Myocyte (in vitro differentiated cells): ENCODE results near the gene POR. TPM values are rescaled to one million over a fixed set of nuclear protein-coding genes. Genes with fewer than 3 reads are reported as not detected.

ENCODE experiments used
- DNase-seq: peaks from one replicate; pipeline ENCODE4 v3.0.0-alpha.2; 2012; ENCODE audit warnings: low read depth
- total RNA-seq: library from RNA; depleted of rRNA; stranded (reverse); fragments of >200 nt; gene quantifications from 2 replicates; pipeline ENCODE4 v1.2.3, GENCODE V29; 2014

The POR gene
- total RNA-seq, 1 donor from 2014 or later, result 262 TPM

DNA sequence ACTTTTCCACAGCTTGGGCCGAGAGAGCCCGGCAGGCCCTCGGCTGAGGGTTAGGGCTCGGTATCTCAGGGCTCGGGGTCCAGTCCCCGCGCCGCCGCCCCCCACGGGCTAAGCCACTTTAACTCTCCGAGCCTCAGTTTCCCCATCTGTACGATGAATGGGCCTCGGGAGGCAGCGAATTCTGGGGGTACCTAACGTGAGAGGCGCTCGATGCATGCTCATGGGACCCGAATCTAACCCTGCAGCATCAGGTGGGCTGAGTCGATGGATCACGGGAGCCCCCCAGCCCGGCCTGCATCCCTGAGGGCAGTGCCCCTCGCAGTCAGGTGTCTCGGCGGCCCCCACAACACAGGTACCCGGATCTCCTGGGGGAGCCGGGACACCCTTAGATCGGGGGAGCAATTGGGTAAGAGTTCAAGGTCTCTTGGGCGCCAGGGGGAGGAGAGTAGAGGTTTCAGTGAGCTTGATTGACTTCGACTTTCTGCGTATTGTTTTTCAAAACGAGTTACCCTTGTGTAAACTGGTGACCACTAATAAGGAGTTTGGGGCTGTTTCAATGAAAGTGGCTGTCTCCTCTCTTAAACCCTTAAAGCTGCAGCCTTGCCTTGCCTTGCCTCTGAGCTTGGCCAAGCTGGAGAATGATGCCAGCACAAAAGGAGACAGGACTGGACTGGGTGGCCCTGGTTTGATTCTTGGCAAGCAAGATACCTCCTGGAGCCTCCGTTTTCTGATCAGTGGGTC is 631 bp downstream of the POR start:
- DNase-seq, result peak; percentile 46

DNA sequence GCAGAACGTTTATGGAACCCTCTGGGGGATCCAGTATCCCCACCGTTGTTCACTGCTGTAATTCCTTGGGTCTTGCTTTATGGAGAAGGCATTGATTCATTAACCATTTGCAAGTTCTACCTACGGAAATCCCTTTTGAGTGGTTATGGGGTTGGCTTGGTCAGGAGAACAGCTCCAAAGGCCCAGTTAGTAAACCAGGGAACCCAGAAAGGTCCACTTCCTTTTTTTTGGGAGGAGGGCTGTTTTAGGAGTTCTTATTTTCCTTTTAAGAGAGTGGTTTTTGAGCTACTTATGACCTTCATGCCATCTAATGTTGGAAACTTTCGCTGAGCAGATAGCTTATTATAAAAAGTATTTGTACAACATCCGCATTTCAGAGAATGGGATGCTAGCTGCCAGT is 1.3 kb downstream of the POR start:
- DNase-seq, result no peak

DNA sequence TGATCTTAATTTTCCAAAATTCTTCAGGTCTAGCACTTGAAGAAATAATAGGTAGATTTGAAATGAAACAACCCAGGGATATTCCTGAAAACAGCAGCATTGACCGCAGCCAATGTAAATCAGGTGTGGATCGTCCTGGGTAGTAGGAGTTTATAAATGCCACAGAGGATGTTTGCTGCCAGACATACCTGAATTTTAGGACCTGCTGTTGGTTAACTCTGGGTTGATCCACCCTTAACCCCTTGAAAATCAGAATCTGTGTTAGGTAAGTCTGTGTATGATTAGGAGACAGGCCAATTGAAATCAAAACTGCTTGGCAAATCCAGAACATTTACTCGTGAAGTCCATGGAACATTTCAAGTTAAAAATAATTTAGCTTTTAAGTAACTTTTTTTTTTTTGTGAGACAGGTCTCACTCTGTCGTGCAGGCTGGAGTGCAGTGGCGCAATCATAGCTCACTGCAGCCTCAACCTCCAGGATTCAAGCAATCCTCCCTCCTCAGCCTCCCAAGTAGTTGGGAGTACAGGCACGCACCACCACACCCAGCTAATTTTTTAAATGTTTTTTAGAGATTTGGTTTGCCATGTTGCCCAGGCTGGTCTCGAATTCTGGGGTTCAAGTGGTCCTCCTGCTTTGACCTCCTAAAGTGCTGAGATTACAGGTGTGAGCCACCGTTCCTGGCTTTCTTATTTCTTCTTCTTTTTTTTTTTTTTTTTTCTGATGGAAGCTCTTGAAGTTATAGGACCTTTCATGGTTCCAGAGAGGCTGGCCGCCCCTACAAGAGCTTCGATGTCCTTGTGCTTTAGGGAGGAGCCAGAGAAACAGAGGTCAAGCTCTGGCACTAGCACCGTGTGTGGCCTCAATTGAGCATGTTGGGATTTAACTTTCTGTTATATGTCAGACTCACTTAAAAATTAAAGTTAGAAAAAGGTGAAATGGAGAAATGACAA is 2.0 kb downstream of the POR start:
- no peak for DNase-seq

DNA sequence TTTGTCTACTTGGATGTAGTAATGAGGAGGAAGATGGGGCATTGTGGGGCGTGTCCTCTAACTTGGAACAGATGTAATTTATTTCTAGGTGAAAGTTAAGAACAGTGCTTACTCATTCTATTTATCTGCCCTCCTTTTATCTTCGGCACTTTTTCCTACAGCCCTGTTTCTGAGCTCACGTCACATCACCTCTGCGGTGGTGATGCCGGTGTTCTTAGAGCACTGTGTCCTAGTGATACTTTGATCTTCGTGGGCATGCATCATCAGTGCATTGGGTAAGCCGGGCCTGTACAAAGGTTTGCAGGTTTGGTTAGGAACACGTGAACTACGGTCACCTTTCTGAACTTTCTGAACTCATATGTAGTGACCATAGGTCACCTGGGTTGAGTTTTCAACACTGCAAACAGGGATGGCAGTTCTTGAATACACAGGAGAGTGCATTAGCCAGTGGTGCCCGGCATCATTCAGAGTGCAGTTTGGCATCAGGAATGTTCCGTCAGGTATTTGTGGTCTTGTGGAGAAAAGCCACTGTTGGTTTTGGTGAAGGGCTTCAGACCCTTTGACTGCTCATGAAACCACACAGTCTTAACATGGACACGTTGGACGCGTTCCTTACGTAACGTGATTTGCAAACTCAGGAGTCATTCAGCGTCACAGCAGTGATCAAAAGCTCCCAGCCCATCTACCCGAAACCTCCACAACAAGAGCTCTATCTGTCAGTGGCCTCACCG is 5.6 kb downstream of the POR start:
- peak; percentile 23 for DNase-seq

DNA sequence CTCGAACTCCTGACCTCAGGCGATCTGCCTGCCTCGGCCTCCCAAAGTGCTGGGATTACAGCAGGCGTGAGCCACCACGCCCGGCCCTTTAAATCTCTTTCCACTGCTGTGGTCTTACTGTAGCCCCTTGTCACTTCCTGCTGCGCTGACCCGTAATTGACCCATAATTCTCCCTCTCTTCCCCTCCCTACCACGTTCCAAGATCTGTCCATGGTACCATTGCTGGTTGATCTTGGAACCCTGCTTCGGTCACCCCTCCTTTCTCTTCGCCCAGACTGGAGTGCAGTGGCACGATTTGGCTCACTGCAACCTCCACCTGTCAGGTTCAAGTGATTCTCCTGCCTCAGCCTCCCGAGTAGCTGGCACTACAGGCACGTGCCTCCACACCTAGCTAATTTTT is 6.5 kb downstream of the POR start:
- DNase-seq, result no peak

DNA sequence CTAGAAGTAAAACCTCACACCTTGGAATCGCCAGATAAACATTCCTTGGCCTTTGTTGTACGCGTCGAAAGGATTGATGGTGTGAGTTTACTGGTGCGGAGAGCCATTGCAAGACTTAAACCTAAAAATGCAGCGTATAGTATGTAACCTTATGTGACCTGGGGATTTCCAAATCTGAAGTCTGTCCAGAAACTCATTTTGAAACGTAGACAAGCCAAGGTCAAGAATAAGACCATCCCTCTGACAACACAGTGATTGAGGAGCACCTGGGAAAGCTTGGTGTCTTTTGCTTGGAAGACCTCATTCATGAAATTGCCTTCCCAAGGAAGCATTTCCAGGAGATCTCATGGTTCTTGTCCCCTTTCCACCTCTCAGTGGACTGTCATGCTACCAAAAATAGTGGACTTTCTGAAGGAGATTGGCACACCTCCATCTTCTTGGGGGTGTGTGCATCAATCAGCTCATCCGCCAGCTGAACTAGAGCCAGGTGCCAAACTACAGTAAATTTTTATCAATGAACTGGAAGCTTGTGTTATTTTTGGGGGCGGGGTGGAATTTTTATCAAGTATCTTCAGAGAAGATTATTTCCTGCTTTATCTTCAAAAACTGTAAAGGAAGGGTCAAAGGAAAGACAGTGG is 8.1 kb downstream of the POR start:
- peak; percentile 31 for DNase-seq

DNA sequence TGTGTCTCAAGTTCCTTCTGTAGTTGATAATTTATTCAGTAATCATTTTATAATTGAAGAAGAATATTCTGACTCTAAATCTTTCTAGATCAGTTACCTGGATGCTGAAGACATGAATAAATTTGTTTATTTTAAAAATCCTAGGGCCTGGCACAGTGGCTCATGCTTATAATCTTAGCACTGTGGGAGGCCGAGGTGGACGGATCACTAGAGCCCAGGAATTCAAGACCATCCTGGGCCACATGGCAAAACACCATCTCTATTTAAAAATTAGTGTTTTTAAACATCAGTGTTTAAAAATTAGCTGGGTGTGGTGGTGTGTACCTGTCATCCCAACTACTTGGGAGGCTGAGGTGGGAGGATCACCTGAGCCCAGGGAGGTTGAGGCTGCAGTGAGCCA is 9.3 kb downstream of the POR start:
- DNase-seq, result no peak

DNA sequence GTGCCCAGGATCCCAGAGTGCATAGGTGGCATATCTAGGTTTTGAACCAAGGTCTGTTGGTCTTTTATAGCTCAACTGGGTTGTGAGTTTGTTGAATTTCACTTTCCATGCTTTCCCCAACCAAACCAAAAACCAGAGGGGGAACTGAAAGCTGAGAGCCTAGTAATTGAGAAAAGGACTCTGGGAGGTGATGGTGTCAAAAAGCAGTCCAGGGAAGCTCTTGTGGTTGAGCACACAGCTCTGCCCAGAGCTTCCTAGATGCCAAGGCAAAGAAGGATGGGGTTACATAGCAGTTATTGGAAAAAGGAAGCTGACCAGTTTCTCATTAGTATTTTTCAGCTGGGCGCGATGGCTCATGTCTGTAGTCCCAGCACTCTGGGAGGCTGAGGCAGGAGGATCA is 9.9 kb downstream of the POR start:
- DNase-seq, result peak; percentile 15

DNA sequence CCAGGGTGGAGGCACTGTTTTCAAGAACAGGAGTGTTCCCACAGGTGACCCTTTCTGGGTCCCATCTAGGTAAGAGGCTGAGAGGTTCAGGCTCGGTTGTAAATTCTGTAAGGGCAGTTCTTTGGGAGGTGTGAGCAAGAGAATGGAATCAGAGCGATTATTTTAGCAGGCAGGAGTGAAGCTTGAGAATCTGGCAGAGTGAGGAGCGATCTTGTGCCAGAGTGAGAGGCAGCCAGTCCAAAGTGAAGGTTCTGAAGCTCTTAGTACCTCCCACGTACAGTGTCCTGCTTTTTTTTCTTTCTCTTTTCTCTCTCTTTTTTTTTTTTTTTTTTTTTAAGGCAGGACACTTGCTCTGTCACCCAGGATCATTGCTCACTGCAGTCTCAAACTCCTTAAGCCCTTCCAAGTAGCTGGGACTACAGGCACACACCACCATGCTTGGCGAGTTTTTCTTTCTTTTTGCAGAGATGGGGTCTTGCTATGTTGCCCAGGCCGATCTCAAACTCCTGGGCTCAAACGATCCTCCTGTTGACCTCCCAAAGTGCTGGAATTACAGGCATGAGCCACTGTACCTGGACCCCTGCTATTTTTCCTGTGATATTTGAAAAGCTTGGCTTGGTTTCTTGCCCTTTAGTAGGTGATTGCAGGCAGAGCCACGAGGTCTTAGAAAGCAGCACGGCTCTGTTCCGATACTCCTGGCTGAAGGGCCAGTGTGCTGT is 10.9 kb downstream of the POR start:
- no peak for DNase-seq

DNA sequence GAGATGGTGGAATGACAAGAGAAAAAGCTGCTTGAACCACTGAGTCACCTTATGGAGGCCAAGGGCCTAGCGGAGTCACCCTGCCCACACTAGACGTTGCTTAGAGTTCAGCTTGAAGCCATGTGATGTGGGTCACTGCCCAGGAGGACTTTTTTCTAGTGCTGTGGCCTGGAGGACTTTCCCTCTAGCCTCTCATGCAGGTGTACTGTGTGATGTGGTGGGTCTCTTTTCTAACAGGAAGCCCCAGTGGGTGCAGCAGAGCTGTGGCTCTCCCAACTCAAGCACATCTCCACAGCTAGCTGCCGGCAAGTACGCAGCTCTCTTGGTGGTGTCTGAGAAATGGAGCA is 13.6 kb downstream of the POR start:
- DNase-seq, result no peak

DNA sequence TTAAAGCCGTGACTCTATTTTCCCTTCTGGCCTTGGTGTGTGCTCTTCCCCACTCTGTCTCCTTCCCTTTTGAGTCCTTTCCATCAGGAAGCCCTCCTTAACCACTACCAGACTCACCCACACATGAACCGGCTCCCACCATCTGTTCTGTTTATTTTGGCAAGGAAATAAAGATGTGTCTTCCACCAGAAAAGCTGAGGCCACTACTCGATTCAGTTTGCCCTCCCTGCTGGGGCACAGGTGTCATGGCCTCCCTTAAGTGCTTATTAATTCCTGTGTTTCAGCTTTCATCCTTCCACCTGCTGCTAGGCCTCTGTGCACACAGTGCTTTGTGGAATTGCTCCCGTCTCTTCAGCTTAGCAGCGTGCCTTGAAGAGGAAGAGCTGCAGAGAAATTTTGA is 16.7 kb downstream of the POR start:
- peak; percentile 76 for DNase-seq

DNA sequence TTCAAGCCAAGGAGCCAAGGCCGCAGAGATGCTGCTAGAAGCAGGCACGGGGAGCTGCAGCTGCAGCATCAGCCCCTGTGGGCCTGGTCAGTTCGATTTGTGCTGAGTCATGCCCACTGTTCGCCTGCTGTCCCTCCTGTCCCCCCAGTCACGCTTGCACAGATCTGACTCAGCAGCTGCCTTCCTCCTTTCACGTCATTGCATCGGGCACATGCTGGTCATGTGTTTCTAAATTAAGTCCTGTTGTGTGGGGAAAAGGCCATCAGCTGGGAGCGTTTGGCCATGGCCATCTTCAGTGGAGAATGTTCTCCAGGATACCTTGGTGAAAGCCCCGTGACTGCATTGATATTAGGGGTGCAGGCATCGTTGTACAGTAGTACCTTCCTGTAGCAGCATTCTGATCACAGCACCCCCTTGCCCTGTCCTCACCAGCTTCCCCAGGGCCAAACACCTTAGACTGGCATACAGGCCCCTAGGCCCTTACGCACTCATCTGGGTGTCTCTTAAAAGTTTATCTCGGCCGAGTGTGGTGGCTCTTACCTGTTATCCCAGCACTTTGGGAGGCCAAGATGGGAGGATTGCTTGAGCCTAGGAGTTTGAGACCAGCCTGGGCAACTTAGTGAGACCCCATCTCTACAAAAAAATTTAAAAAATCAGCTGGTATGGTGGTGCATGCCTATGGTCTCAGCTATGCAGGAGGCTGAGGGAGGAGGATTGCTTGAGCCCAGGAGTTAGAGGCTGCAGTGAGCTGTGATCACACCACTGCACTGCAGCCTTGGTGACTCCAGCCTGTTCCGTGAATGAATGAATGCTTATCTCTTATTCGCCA is 23.2 kb downstream of the POR start:
- DNase-seq, result peak; percentile 99

DNA sequence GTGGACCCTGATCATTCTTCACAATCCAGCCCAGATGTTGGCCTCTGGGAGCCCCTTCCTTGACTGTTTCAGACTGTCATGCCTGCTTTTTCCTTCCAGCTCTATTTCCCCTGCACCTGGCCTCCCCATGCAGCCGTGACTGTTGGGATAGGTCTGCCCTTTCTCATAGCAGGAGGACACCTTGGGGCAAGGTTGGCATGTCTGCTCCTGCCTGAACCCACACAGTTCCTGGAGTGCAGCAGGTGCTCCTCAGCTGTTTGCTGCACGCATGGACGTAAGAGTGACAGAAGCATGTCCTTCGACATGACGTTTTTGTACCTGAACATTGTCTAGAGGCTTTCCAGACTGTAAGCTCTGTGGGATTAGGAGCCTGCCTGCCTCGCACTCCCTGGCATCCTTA is 24.0 kb downstream of the POR start:
- no peak for DNase-seq

DNA sequence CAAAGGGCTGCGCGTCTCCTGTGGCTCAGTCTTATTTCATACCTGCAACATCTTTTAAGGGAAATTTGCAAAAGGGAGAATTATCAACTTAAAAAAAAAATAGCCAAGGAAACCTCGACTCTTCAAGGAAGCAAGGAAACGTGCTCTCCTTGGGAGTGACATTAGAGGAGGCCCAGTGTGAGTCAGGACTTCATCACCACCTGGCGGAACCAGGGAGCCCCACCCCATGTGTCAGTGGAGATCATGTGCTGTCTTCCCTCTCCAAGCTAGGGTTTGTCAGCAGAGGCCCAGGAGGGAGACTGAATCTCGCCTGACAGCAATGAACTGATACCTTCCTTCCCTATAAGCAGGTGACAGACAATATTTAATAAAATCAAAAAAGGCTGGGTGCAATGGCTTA is 28.9 kb downstream of the POR start:
- peak; percentile 66 for DNase-seq

DNA sequence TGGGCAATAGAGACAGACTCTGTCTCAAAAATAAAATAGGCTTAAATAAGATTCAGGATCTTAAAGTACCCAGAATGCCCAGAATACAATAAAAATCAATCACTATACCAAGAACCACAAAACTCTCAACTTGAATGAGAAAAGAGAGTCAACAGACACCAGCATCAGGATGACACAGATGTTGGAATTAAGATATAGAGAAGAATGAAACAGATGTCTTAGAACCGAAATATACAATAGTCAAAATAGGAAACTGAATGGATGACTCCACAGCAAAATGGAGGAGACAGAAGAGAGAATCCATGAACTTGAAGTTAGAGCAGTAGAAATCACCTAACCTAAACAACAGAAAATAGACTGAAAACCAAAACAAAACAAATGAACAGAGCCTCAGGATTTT is 29.6 kb downstream of the POR start:
- no peak for DNase-seq

DNA sequence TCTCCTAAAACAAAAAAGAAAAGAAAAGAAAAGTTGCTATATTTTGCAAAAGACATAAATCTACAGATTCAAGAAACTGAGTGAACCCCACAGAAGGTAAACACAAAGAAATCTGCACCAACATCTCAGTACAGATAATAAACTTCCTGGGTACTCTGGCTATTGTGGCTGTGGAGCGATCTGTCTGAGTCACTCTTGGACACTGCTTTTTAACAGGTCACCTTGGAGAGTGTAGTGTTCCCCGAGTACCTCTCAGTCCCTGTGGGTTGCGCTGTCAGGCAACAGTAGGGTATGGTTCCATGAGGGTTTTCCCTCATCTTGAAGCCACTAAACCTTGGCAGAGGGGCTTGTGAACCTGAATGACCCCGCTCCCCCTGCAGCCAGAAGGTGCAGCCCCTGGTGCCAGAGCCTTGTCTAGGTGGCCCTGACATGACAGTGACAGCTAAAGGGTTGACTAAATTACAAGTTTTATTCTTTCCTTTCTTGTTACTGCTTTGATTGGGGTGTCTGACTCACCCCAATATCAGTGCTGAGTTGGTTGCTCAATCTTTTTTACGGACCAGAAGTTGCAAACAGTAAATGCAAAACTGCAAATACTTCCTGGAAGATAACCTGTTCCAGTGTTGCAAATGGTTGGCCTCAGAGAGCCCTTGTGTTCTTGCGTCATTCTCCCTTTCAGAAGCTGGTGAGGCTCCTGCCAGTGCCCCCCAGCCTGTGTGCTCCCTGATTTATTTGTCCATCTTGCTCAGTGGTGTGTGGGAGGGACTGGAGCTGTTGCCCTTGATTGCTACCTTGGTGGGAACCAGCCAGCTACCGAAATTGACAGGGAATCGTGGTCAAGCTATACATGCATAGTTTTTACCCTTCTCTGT is 30.6 kb downstream of the POR start:
- peak; percentile 43 for DNase-seq

DNA sequence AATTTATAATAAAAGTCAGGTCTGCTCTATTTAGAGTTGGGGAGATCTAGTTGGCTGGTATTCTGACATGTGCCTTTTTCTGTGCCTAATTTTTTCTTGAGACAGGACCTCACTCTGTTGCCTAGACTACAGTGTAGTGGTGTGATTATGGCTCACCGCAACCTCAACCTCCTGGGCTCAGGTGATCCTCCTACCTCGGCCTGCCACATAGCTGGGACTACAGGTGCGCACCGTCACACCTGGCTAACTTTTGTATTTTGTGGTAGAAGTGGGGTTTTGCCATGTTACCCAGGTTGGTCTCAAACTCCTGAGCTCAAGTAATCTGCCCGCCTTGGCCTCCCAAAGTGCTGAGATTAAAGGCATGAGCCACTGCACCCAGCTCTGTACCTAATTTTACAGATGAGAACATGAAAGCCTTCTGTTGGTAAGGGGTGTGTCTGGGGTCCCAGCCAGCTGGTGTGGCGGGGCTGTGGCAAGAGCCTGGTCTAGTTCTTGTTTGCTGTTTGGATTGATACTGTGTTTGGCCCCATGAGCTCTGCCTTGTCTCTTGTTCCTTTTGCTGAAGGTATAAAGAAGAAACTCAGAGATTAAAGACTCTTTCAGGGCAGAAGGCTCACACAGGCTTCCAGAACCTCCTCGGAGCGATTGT is 31.4 kb downstream of the POR start:
- DNase-seq, result peak; percentile 76

DNA sequence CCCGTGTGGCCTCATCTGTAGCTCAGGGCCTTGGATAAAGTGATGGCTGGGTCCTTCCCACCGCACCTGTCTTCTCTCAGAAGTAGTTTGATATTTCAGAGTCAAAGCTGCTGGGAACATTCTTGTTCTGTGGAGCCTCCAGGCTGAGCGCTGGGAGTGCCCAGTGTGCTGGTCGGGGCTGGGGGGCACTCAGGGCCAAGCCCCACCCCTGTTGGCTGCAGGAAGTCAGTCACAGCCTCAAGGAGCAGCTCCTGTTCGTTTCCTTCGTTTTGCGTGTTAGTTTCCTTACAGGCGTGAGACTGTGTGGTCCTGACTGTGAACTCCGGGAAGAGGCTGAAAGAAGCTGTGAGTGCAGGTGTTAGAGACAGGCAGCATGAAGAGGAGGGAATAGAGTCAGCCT is 33.2 kb downstream of the POR start:
- peak; percentile 33 for DNase-seq
